GM19240 (cell line): ENCODE data around the gene LIPC.

Experiments used
- DNase-seq: peaks from one replicate; pipeline ENCODE4 v3.0.0; 2011; ENCODE audit warnings: low spot score; ENCODE audit not compliant: insufficient read length

Gene LIPC

GRCh38 chr15:58490888-58491473 lies 59.2 kb downstream of the LIPC start:
- no peak for DNase-seq

- no peak for DNase-seq
These were observed 59.9 kb downstream of the LIPC start for GRCh38 chr15:58491499-58492202.

- DNase-seq, result no peak
These were observed 61.0 kb downstream of the LIPC start for GRCh38 chr15:58492661-58493397.

DNA sequence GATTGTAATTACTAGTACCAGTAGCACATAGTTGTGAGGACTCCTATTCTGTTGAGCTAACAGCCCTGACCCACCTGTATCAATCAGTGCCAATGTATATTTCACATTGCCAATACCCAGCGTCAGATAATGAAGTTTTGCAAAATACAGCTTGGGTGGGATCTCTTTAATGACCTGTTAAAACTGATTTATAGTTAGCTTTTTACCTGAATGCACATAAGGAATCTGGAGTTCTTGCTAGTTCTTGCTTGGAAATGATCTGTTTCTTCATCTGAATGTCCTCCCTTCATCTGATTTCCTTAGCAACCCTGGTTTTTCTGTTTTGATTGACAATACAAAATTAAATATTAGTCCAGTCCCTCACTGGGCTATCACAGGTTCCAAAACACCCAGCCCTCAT lies 62.8 kb downstream of the LIPC start:
- DNase-seq, result no peak

DNA sequence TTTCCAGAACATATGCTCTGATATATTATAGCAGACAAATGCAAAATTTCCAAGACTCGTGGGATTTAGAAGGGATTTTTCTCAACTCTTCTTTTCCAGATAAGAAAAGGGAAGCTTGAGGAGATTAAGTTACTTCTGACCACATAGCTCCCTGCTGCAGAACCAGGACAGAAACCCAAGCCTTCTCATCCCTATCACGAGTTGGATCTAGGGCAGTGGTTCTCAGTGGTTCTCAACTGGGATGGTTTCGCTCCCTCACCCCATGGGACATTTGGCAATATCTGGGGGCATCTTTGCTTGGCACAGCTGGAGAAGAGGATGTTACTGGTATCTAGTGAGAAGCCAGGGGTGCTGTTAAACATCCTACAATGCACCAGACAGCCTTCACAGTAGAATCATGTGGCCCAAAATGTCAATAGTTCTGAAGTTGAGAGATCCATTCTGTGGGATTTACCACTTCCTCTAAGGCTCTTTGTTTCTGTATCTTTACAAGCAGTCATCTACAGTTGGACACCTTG lies 64.2 kb downstream of the LIPC start:
- DNase-seq, result no peak

GRCh38 chr15:58497046-58497785 lies 65.4 kb downstream of the LIPC start:
- DNase-seq, result no peak

GRCh38 chr15:58498821-58499580 lies 67.2 kb downstream of the LIPC start:
- DNase-seq, result no peak

GRCh38 chr15:58501006-58501405 lies 69.2 kb downstream of the LIPC start:
- DNase-seq, result no peak

DNA sequence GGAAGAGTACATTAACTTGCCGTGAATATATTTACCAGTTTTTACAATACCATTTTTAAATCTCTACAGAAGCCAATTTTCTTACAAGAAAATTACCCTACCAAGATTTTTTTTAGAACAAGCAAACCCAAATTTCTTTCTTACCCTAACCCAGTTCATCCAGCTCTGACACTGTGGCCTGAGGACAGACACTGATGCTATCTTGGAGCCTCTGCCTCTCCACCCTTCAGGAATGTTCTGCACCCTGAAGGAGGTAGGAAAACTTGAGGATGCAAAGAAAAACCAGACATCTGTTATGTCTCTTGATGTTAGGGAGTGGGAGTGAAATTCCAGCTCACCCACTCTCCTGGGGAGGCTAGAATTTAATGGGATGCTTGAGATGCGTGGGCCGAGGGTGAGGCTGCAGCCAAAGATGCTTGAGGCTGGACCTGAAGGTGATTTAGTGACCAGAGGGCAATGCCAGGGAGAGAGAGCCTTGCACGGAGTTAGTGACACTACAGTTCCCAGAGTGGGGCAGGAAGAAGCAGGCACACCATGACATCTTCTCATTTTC lies 69.9 kb downstream of the LIPC start:
- no peak for DNase-seq

DNA sequence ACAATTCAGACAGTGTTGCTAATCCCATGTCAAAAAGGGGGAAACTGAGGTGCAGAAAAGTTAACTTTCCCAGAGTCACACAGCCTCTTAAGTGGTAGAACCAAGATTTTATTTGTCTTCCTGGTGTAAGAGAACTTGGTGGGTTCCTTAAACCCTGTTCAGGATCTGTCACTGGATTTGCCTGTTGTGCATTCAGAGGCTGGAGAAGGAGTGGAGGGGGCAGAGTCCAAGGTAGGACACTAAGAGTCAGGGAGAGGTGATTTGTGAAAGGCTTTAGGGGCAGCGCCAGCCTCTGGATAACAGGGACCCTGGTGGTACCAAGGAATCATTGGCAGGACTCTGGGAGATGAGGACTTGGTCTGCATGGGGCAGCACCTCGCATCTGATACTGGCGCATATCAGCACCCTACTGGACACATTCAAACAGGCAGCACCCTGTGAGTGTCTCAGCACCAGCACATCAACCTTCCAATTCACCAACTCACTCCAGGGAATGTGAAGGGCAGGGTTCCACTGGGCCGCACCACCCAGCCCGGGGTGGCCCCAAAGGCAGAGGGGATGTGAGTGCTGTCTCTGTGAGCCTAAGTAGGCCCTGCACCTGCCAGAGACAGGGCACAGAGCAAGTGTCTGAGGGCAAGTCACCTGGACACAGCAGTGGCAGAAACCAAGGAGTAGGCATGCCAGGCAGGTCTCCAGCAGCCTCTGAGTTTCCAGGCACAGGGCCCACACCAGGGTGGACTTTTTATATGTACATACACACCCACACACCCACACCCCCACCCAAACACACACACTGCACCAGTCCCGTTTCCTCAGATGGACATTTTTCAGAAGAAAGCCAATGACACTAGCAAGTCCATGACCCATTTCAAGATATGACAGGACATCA lies 71.6 kb downstream of the LIPC start:
- DNase-seq, result no peak

DNA sequence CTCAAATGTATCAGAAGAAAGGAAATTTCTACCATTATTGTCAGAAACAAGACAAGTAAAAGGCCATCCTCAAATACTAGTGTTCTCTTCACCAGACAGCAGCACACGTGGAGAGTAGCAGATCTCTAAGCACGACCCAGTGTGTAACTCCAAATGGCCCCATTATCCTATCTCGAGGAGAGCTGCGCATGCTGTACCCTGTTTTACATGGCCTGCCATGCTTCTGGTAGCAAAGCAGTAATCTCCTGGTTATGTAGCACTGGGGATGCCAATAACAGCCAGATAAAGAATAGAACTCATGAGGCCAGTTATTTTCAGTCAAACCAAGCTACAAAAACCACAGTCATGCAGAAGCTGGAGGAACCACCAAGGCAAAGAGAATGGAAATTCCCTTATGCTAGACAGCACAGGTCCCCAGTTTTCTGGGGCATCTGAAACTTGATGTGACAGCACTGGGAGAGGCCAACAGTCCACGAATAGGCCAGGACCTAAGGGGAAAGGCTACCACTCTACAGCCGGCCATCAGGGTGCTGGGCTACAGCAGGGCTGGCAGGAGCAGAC lies 73.0 kb downstream of the LIPC start:
- no peak for DNase-seq

GRCh38 chr15:58505581-58505980 lies 73.8 kb downstream of the LIPC start:
- DNase-seq, result no peak

- no peak for DNase-seq
These were observed 74.3 kb downstream of the LIPC start for GRCh38 chr15:58506064-58506490.

DNA sequence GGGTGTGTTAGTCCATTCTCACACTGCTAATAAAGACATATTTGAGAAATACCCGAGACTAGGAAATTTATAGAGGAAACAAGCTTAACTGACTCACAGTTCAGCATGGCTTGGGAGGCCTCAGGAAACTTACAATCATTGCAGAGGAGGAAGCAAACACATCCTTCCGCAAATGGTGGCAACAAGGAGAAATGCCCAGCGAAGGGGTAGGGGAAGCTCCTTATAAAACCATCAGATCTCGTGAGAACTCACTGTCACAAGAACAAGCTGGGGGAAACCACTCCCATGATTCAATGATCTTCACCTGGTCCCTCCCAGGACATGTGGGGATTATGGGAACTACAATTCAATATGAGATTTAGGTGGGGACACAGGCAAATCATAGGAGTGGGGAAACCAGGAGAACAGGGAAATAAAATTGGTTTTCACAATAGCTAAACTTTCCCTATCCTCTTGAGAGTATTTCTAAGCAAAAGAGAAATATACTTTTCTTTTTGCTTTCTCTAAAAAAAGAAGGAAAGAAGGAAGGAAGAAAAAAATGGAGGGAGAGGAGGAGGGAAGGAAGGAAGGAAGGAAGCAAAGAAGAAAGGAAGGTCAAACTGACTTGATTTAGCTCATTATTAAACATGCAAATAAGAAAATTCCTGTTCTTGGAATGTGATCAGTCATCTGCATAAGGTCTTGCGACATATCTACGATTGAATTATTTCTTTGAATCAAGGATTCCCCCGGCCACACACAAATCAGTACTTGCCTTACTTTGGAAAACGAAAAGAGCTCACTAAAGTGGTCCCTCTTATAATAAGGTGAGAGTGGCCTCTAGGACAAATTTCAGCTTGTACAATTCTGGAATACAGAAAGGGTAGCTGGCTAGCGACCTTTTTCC lies 75.2 kb downstream of the LIPC start:
- no peak for DNase-seq

DNA sequence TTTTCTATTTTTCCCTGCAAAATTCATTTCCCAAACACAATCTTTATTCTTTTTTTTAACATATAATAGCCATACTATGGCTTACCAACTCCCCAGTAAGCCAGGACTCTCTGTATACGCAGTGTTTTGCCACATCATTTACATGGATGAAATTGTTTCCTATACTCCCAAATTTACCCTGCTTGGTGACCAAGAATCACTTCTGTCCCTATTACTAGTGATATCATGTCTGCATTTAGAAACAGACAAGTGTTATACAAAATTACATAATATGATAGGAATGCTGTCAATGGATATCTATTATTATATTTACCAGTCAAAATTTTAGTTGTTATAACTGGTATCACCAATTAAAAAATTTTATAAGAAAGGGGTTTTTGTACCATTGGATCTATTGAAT lies 77.8 kb downstream of the LIPC start:
- DNase-seq, result no peak

DNA sequence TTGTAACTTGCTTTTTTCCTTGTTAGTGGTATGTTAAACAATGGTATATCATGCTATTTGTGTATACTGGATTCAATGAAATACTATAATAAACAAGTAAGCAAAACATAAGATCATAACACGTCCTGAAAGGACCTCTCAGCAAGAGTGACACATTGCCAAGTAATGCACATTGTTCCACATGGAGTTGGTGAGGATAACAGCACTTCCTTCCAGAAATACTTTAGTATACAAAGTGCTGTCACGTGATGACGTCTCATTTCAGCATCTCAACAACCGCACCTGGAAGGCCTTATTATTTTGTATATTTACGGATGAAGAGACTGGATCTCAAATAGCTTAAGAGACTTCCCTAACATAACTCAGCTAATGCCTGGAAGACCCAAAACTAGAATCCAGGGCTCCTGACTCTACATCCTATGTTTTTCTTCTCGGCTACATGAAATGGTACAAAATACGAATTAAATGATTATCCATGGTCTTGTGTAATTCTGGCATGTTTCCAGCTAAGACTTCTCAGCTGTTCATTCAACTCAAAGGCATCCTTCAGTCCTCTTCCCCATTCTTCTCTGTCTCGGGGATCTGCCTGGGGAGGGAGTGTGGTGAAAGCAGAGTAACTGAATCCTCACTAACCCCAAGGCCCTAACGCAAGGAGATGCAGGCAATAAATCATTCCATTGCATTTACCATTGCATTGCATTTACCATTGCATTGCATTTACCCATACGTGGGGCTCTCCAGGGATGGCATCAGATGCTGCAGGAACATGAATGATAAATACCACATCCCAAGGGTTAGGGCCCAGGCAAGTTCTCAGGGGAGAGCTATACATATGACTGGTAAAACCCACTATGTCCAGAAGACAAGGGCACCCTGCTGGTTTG lies 79.2 kb downstream of the LIPC start:
- DNase-seq, result no peak

DNA sequence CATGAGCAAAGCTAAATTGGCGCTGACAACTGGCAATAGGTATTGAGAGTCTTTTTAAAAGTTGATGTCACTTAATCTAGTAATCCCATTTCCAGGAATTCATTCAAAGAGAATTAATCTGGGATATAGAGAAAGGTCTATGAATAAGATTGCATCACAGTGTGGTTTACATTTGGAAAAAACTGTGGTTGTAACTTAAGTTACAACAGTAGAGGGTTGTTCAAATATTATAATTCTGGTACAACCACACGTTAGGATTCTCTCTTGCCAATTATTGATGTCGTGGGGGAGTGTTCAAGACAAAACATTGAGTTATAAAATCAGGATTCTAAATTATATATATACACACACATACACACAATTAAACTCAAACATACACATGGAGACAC lies 79.8 kb downstream of the LIPC start:
- no peak for DNase-seq
